HepG2 (cell line): ENCODE results near the gene MLYCD. TPM values are rescaled to one million over a fixed set of nuclear protein-coding genes. Genes with fewer than 3 reads are reported as not detected.

Source experiments
- AGO2 ChIP-seq: fragments of 200-400 bp; formaldehyde crosslinking; optimal IDR thresholded peaks from 2 replicates; pipeline ENCODE3; 2017; ENCODE audit warnings: mild to moderate bottlenecking, low read depth, low read length, moderate library complexity
- AHR ChIP-seq: IDR thresholded peaks from 2 replicates; pipeline ENCODE4 v1.6.1; 2018; ENCODE audit warnings: missing genetic modification reagents, missing compliant biosample characterization
- AKAP8 ChIP-seq: sonication (generic); formaldehyde crosslinking; IDR thresholded peaks from 2 replicates; pipeline ENCODE4 v1.5.1; 2020; ENCODE audit warnings: mild to moderate bottlenecking, missing genetic modification reagents
- CENPX ChIP-seq: sonication (generic); formaldehyde crosslinking; IDR thresholded peaks from 2 replicates; pipeline ENCODE4 v1.9.0; 2021; ENCODE audit warnings: mild to moderate bottlenecking, missing genetic modification reagents, moderate library complexity
- FOXA1 ChIP-seq, 2 experiments: fragments of 450-650 bp in 1 of 2; sonication (generic) in 1 of 2; formaldehyde crosslinking in 1 of 2; IDR thresholded peaks; 2 replicates each; pipeline versions ENCODE4 v1.4.0 to v1.6.1; 2016 to 2020; ENCODE audit warnings: missing genetic modification reagents in 1 of 2
- HNF4G ChIP-seq, 2 experiments: sonication (generic) in 1 of 2; formaldehyde crosslinking in 1 of 2; IDR thresholded peaks; 2 replicates each; pipeline versions ENCODE4 v1.4.0 to v1.6.1; 2011 to 2020; ENCODE audit warnings: borderline replicate concordance in 2 of 2, low read depth in 2 of 2, mild to moderate bottlenecking in 2 of 2, low read length in 1 of 2, missing genetic modification reagents in 1 of 2, moderate library complexity in 1 of 2
- HNRNPL ChIP-seq: fragments of 200-400 bp; formaldehyde crosslinking; IDR thresholded peaks from 2 replicates; pipeline ENCODE4 v1.6.1; 2017; ENCODE audit warnings: mild to moderate bottlenecking, low read depth, low read length
- KAT8 ChIP-seq: IDR thresholded peaks from 2 replicates; pipeline ENCODE4 v1.6.1; 2016; ENCODE audit warnings: missing genetic modification reagents, missing compliant biosample characterization
- MAFK ChIP-seq, 2 experiments: IDR thresholded peaks in 1 of 2; conservative IDR thresholded peaks in 1 of 2; 2 replicates each; pipeline ENCODE4 v1.6.1; 2011; ENCODE audit warnings: improper control_type of control experiment in 2 of 2, low read length in 2 of 2
- MXD4 ChIP-seq: IDR thresholded peaks from 2 replicates; pipeline ENCODE4 v1.6.1; 2016; ENCODE audit warnings: mild to moderate bottlenecking, missing biosample characterization, missing genetic modification reagents
- NFIC ChIP-seq: IDR thresholded peaks from 2 replicates; pipeline ENCODE4 v1.6.1; 2012; ENCODE audit warnings: mild to moderate bottlenecking, low read length, inconsistent platforms
- NR1H2 ChIP-seq: sonication (generic); formaldehyde crosslinking; IDR thresholded peaks from 2 replicates; pipeline ENCODE4 v1.8.1; 2022; ENCODE audit warnings: low read depth, missing genetic modification reagents, borderline replicate concordance
- NR2C2 ChIP-seq: sonication (generic); formaldehyde crosslinking; IDR thresholded peaks from 2 replicates; pipeline ENCODE4 v1.4.0; 2020; ENCODE audit warnings: missing genetic modification reagents, mild to moderate bottlenecking, moderate library complexity, borderline replicate concordance
- POLR2A ChIP-seq, 2 experiments: IDR thresholded peaks; 2 replicates each; pipeline ENCODE4 v1.6.1; 2011; ENCODE audit warnings: low read depth in 2 of 2, low read length in 2 of 2, mild to moderate bottlenecking in 1 of 2, moderate library complexity in 1 of 2; ENCODE audit not compliant: insufficient read depth in 1 of 2
- POLR2AphosphoS5 ChIP-seq: IDR thresholded peaks from 2 replicates; pipeline ENCODE4 v1.6.1; 2012; ENCODE audit warnings: low read depth, low read length
- RBFOX2 ChIP-seq: fragments of 200-400 bp; formaldehyde crosslinking; IDR thresholded peaks from 2 replicates; pipeline ENCODE4 v1.6.1; 2017; ENCODE audit warnings: low read depth, mild to moderate bottlenecking, low read length
- SATB2 ChIP-seq: sonication (generic); formaldehyde crosslinking; IDR thresholded peaks from 2 replicates; pipeline ENCODE4 v1.5.0; 2020; ENCODE audit warnings: missing genetic modification reagents
- SRSF4 ChIP-seq: fragments of 200-400 bp; formaldehyde crosslinking; IDR thresholded peaks from one replicate; pipeline ENCODE4 v1.6.1; 2018; ENCODE audit warnings: mild to moderate bottlenecking, low read depth, low read length, moderate library complexity; ENCODE audit not compliant: poor library complexity, severe bottlenecking
- STAG1 ChIP-seq: sonication (generic); formaldehyde crosslinking; IDR thresholded peaks from 2 replicates; pipeline ENCODE4 v1.4.0; 2020; ENCODE audit warnings: missing genetic modification reagents
- ZNF431 ChIP-seq: sonication (generic); formaldehyde crosslinking; IDR thresholded peaks from 2 replicates; pipeline ENCODE4 v1.9.0; 2022; ENCODE audit warnings: missing genetic modification reagents, low read depth, mild to moderate bottlenecking, borderline replicate concordance
- ZNF484 ChIP-seq: sonication (generic); formaldehyde crosslinking; IDR thresholded peaks from 2 replicates; pipeline ENCODE4 v1.5.1; 2020; ENCODE audit warnings: mild to moderate bottlenecking, low read depth, missing genetic modification reagents, borderline replicate concordance
- ZNF552 ChIP-seq: sonication (generic); formaldehyde crosslinking; IDR thresholded peaks from 2 replicates; pipeline ENCODE4 v1.9.0; 2022; ENCODE audit warnings: missing genetic modification reagents, mild to moderate bottlenecking, borderline replicate concordance
- ZNF607 ChIP-seq: sonication (generic); formaldehyde crosslinking; IDR thresholded peaks from 2 replicates; pipeline ENCODE4 v1.5.1; 2020; ENCODE audit warnings: missing genetic modification reagents, mild to moderate bottlenecking, borderline replicate concordance
- ZNF629 ChIP-seq: sonication (generic); formaldehyde crosslinking; conservative IDR thresholded peaks from 2 replicates; pipeline ENCODE4 v1.5.0; 2020; ENCODE audit warnings: missing genetic modification reagents
- polyA plus RNA-seq, 8 experiments: library from polyadenylated mRNA; depleted of rRNA in 3 of 8; stranded (reverse) in 7 of 8; unstranded in 1 of 8; fragments of >200 nt; fragmentation: Illumina TruSeq in 4 of 8; extraction: Trizol in 4 of 8; gene quantifications; 2 replicates each; pipeline versions ENCODE4 v1.2.1 to v1.2.3, GENCODE V29; 2011 to 2016; ENCODE audit warnings: low read depth in 4 of 8, missing spikeins in 1 of 8, mixed read lengths in 1 of 8; ENCODE audit not compliant: insufficient read depth in 1 of 8
- total RNA-seq, 5 experiments: library from RNA; depleted of rRNA; stranded (reverse); fragments of >200 nt; fragmentation: Illumina TruSeq; extraction: Trizol; gene quantifications; 2 replicates each; pipeline ENCODE4 v1.2.3, GENCODE V29; 2016; ENCODE audit warnings: low read depth in 1 of 5
- TF ChIP-seq, protein P1 (sequence below): sonication (generic); formaldehyde crosslinking; IDR thresholded peaks from 2 replicates; pipeline ENCODE4 v1.8.1; 2022; ENCODE audit warnings: mild to moderate bottlenecking, missing genetic modification reagents
- TF ChIP-seq, protein P2 (sequence below), 2 experiments: sonication (generic) in 1 of 2; formaldehyde crosslinking in 1 of 2; IDR thresholded peaks; 2 replicates each; pipeline versions ENCODE4 v1.4.0 to v1.6.1; 2018 to 2020; ENCODE audit warnings: missing genetic modification reagents in 2 of 2, borderline replicate concordance in 1 of 2, low read depth in 1 of 2, mild to moderate bottlenecking in 1 of 2, missing biosample characterization in 1 of 2
- TF ChIP-seq, protein P3 (sequence below): sonication (generic); formaldehyde crosslinking; IDR thresholded peaks from 2 replicates; pipeline ENCODE4 v1.4.0; 2020; ENCODE audit warnings: missing genetic modification reagents

MLYCD gene
- total and polyA plus RNA-seq, 2 of the 13 experiments (the other 11 are each of a cell fraction or from before 2014, with no cell fraction given) = 1.8 to 4.0 TPM

DNA sequence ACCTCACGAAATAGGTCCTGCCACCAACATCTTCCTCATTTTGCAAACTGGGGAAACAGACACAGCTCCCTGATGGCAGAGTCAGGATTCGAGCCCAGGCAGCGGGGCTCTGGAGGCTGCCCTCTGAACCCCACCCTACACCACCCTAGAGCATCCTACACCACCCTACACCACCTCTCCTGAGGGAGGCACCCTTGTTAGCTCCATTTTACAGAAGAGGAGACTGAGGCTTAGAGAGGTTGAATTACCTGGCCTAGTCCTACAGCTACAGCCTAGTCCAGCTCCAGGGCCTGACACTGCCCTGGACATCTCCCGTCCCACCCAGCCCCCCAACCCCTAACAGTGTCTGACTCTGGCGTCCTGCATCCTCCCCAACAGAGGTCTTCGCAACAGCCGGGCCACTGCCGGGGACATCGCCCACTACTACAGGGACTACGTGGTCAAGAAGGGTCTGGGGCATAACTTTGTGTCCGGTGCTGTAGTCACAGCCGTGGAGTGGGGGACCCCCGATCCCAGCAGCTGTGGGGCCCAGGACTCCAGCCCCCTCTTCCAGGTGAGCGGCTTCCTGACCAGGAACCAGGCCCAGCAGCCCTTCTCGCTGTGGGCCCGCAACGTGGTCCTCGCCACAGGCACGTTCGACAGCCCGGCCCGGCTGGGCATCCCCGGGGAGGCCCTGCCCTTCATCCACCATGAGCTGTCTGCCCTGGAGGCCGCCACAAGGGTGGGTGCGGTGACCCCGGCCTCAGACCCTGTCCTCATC lies 65.9 kb downstream of the MLYCD start (continued):
- no peak for TF ChIP-seq KAT8 (CRISPR knock-in tag)
- no peak for TF ChIP-seq AHR
- TF ChIP-seq NR2C2 (CRISPR knock-in tag) = no peak
- TF ChIP-seq AKAP8 (CRISPR knock-in tag) = no peak
- TF ChIP-seq SRSF4 = peak; percentile 44
- TF ChIP-seq ZNF431 (CRISPR knock-in tag) = no peak
- TF ChIP-seq POLR2A (IDR thresholded peaks at IDR 0.05; ENCODE audit: insufficient read depth in 1 of 2, low read depth in 2 of 2, low read length in 2 of 2) = peak in 1 of 2 experiments; percentile 41; a peak in 1 of 4 replicates
- TF ChIP-seq ZNF607 (CRISPR knock-in tag) = no peak
- no peak for TF ChIP-seq MAFK (conservative IDR thresholded peaks at IDR 0.05 in 1 of 2, IDR thresholded peaks at IDR 0.05 in 1 of 2; ENCODE audit: low read length in 2 of 2)
- TF ChIP-seq CENPX (CRISPR knock-in tag) = no peak
- TF ChIP-seq NR1H2 (CRISPR knock-in tag) = no peak
- no peak for TF ChIP-seq HNRNPL
- TF ChIP-seq ZNF484 = no peak
- no peak for TF ChIP-seq FOXA1 (IDR thresholded peaks at IDR 0.05)
- TF ChIP-seq FOXA1 (CRISPR knock-in tag; IDR thresholded peaks at IDR 0.05) = no peak
- TF ChIP-seq MXD4 (CRISPR knock-in tag) = no peak
- TF ChIP-seq, protein P1, sequence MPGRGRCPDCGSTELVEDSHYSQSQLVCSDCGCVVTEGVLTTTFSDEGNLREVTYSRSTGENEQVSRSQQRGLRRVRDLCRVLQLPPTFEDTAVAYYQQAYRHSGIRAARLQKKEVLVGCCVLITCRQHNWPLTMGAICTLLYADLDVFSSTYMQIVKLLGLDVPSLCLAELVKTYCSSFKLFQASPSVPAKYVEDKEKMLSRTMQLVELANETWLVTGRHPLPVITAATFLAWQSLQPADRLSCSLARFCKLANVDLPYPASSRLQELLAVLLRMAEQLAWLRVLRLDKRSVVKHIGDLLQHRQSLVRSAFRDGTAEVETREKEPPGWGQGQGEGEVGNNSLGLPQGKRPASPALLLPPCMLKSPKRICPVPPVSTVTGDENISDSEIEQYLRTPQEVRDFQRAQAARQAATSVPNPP (CRISPR knock-in tag) = no peak
- no peak for TF ChIP-seq HNF4G (IDR thresholded peaks at IDR 0.05; ENCODE audit: borderline replicate concordance, low read depth, low read length)
- no peak for TF ChIP-seq HNF4G (CRISPR knock-in tag; IDR thresholded peaks at IDR 0.05; ENCODE audit: borderline replicate concordance, low read depth)
- TF ChIP-seq ZNF552 (CRISPR knock-in tag) = no peak
- TF ChIP-seq STAG1 (CRISPR knock-in tag) = no peak
- TF ChIP-seq, protein P2, sequence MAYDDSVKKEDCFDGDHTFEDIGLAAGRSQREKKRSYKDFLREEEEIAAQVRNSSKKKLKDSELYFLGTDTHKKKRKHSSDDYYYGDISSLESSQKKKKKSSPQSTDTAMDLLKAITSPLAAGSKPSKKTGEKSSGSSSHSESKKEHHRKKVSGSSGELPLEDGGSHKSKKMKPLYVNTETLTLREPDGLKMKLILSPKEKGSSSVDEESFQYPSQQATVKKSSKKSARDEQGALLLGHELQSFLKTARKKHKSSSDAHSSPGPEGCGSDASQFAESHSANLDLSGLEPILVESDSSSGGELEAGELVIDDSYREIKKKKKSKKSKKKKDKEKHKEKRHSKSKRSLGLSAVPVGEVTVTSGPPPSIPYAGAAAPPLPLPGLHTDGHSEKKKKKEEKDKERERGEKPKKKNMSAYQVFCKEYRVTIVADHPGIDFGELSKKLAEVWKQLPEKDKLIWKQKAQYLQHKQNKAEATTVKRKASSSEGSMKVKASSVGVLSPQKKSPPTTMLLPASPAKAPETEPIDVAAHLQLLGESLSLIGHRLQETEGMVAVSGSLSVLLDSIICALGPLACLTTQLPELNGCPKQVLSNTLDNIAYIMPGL (CRISPR knock-in tag; IDR thresholded peaks at IDR 0.05; ENCODE audit: borderline replicate concordance in 1 of 2, low read depth in 1 of 2) = no peak
- peak; percentile 78 for TF ChIP-seq ZNF629 (CRISPR knock-in tag)
- TF ChIP-seq AGO2 = peak; percentile 95
- peak; percentile 32; the same call in 1 of the 2 replicates for TF ChIP-seq POLR2AphosphoS5
- TF ChIP-seq, protein P3, sequence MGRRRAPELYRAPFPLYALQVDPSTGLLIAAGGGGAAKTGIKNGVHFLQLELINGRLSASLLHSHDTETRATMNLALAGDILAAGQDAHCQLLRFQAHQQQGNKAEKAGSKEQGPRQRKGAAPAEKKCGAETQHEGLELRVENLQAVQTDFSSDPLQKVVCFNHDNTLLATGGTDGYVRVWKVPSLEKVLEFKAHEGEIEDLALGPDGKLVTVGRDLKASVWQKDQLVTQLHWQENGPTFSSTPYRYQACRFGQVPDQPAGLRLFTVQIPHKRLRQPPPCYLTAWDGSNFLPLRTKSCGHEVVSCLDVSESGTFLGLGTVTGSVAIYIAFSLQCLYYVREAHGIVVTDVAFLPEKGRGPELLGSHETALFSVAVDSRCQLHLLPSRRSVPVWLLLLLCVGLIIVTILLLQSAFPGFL (CRISPR knock-in tag) = no peak
- TF ChIP-seq SATB2 = no peak
- peak; percentile 54 for TF ChIP-seq RBFOX2
- TF ChIP-seq NFIC = no peak
